Mesenteric fat pad (tissue), 1 donor: ENCODE results near the gene LIN28A. TPM values are rescaled to one million over a fixed set of nuclear protein-coding genes. Genes with fewer than 3 reads are reported as not detected.
"Not testable (repeated sequence)": the region's sequence is repeated elsewhere in the genome, so short reads cannot be mapped to it uniquely, and the experiment has no call there.

Source experiments
- DNase-seq: peaks from one replicate; pipeline ENCODE4 v3.0.0-alpha.2; 2020; ENCODE audit warnings: low spot score
- long read RNA-seq: library from polyadenylated mRNA; unstranded; transcript quantifications from one replicate; pipeline ENCODE4 v2.0.0, GENCODE V29; 2020
- total RNA-seq: library from RNA; stranded (reverse); fragmentation: NEBNext Ultra II Directional; extraction: Animal tissue kit (Norgen Biotek cat#: 25700); gene quantifications from one replicate; pipeline ENCODE4 v1.2.1, GENCODE V29; 2021
- donor health status: DM: yes; HTN: yes; CAD: no.

The LIN28A gene, protein sequence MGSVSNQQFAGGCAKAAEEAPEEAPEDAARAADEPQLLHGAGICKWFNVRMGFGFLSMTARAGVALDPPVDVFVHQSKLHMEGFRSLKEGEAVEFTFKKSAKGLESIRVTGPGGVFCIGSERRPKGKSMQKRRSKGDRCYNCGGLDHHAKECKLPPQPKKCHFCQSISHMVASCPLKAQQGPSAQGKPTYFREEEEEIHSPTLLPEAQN
- total RNA-seq = not detected
- long read RNA-seq = 0 reads

DNA sequence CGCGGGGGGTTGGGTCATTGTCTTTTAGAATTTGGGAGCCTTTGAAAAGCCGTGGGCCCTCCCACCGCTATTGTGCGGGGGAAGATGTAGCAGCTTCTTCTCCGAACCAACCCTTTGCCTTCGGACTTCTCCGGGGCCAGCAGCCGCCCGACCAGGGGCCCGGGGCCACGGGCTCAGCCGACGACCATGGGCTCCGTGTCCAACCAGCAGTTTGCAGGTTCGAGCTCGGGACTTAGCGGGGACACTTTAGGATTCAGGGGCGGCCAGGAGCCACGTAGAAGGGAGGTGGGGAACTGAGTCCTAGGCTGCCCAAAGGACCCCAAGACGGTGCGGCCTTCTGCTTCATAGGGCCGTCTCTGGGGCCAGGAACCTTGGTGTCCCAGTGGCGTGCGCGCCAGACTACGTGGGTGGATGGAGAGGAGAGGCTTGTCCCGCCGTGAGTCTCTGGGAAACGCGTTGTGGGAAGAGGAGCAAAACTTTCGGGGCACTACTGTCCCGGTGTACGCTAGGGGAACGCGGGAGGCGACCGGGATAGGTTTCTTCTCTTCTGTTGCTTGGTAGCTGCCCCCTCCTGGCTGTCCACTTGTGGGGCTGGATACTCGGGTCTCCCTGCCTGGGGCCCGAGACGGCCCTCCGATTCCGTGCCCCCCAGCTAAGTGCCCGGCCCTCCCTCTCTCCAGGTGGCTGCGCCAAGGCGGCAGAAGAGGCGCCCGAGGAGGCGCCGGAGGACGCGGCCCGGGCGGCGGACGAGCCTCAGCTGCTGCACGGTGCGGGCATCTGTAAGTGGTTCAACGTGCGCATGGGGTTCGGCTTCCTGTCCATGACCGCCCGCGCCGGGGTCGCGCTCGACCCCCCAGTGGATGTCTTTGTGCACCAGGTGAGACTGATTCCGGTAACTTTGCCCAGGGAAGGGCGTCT is at the start of gene LIN28A:
TSS of gene LIN28A (plus strand) at position 112 of the 918 bp plus-strand sequence. CDS start at position 187, 75 bp downstream.
- peak; percentile 67 for DNase-seq

DNA sequence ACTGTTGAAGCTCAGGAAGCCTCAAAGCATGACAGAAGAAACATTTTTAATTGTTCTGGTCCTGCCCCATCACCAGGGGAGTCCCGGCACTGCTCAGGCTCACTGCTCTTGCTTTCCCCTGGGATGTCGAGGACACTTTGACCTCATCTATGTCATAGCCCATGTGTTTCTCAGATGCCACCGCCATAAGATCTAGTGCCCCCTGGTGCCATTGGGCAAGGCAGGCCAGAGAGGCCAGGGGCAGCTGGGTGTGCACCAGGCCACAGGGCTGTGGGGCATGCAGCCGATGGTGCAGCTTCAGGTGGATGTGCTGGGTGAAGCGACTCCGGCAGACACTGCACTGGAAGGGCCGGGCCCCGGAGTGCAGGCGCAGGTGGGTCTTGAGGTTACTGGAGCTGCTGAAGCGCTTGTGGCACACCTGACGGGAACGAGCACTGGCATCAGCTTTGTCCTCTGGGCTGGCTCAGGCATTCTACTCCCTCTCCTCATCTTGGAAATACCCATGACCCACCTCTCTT is 49.0 kb upstream of the LIN28A start:
- DNase-seq = no peak

DNA sequence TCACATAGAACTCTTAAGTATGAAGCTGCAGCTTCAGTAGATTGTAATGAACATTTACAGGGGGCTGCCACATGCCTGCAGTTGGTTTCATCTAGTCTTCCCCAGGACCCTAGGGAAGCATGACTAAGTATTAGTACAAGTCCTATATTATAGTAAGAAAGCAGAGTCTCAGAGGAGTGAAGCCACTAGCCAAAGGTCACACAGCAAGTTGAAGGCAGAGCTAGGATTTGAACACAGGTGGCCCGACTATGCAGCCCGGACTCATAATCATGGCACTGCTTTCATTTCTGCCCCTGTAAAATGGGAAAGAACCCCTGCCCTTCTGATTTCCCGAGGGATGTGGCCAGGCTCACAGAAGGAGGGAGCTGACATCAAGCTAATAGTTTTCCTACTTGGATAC is 48.3 kb upstream of the LIN28A start:
- no peak for DNase-seq

DNA sequence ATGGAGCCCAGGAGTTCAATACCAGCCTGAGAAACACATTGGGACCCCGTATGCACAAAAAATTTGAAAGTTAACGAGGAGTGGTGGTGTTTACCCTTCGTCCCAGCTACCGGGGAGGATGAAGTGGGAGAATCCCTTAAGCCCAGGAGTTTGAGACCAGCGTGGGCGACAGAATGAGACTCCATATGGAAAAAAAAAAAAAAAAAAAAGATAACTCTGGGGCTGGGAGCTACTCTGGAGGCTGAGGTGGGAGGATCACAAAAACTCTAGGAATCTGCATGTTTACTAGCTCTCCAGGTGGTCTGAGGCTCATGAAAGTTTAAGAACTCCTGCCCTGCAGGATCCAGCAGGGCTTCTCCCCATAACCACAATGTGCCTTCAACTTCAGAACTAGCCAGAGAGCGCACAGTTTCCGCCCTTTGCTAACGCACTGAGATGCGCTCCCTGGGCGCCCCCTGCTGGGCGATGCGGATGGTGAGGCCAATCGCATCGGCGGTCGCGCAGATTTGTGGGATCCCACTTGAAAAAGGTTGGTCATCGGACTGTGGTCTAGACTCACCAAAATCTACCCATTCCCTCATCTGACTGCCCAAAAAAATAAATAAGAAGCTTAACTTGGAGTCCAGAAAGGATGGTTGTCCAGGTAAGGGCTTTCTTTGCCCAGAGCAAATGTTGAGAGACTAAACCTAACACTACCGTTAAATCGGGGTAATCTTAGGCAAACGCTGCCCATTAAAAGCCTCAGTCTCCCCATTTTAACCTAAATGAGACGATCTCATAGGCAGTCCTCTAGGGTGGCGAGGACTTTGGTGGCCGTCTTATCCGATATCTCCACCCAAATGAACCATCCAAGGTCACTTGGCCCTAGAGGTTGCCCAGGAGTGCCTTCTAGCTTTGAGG is 46.8 kb upstream of the LIN28A start:
- peak; percentile 94 for DNase-seq

DNA sequence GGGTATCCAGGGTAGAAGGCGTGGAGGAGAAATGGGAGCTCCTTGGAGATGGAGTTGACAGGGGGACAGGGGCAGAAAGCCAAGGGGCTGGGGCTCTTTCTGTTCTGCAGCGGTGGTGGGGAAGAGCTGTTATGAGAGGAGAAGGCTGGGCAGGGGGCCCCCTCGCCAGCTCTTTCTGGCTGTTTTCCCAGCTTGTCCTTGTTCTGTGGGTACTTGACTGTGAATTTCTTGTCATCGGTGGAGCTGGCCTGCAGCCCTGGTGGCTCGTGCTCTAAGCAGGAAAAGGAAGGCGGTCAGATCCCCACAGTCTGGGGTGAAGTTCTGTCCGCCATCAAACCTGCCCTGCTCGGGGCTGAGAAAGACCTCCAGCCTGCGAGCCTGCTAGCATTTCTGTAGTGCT is 45.7 kb upstream of the LIN28A start:
- DNase-seq = no peak

DNA sequence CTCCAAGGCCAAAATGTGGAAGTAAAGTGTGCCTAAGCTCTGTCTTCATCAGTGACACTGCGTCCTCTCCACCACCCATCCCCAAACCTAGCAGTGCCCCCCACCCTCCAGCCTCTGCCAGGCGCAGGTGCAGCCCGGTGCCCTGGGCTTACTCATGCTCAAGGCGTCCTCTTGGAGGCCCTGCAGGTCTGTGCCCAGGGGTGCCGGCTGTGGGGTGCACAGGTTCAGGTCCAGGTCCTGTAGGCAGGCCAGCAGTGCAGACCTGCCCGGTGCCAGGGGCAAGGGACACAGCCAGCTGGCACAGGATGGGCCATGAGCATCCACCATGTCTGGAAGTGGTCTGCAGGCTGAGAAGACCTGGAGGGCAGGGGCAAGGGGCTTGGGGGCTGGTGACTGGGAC is 43.2 kb upstream of the LIN28A start:
- DNase-seq = no peak

DNA sequence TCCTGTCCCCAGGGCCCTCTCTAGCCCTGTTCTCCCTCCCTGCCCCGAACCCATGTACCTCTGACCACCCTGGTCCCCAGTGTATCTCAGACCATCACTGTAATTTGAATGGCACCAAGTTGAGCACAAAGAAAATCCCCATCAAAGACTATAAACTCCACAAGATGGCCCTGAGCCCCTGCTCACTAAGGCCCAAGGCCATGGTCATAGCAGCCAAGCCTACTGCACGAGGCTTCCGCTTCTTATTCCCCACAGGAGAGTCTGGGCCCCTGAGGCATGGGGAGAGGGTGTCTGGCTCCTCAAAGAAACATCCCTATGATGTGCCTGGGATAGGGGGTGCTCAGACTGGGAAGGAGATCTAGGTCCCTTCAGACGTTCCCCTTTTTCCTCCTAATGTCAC is 42.6 kb upstream of the LIN28A start:
- no peak for DNase-seq

DNA sequence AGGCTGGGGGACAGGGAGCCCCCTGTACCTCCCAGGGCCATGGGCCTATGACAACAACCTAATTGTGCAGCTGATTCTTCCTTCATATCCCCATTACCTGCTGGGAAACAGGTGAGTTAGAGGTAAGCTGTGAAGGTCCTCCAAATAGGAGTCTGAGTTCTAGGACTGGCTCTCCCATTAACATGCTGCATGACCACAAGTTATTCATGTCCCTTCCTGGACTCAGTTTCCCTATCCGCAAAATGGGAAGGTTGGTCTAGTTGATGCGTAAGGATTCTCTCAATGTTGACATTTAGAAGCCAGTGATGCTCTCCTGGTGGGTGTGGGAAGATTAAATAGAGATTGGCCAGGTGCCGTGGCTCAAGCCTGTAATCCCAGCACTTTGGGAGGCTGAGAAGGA is 42.1 kb upstream of the LIN28A start:
- DNase-seq = no peak

DNA sequence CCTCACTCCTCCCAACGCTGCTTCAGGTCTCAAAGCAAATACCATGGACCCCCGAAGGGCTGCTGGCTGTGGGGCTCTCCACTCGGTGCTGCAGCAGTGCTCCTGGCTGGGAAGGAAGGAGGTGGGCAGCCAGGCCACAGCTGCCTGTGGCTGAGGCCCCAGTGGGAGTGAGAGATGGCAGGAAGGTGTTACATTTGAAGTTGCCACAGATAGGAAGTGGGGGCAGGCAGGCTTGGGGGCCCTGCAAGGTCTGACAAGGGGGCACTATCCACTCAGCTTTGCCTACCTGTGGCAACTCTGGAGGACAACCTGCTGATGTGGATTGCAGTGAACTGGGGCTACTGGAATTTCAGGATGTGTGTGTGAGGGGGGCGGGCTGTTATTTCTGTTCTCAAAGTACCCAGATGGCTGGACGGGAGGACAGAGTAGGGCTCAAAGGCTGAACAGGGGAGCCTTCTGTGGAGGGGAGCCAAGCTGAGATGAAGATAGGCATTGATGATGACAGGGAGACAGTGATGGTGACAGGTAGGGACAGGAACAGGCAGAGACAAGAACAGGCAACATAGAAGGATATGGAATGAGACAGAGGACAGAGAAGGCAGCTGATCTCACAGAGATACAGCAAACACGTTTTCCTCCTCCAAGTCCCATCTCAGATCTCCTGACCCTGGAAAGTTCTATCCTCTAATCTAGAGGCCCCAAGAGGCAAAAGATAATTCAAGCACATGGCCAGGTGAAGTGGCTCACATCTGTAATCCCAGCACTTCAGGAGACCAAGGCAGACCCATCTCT is 39.8 kb upstream of the LIN28A start:
- no peak for DNase-seq

DNA sequence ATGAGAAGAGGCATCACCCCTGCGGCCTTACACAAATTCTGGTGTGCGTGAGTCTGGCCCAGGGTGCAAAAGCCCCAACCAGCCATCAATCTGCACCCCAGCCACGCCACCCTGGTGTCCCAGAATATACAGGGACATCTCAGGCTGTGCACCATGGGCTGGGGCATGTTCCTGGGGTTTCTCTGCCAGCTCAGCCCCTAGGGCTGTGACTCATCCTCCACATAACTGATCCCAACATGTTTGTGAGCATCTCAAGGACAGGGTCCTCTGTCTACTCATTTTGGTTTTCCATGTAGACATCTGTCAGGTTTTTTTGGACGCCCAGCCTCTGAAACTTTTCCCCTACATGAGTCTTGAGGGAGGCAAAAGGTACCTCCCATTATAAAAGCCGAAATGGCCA is 38.6 kb upstream of the LIN28A start:
- no peak for DNase-seq

DNA sequence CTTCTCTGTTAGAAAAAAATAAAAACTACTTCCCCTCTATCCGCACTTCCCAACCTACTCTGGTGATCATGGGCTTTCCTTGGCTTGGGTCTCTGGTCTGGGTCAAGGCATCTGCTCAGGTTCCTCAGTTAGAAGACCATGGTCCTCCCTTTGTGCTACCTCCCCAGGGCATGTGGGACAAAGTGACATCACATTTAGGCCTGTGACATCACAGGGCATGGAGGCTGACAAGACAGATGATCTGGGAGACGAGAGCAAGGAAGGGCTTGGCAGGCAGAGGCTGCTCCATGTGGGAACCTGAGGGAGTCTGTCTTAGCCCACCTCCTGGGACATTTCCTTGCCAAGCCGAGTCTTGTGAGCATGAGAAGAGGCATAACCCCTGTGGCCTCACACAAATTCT is 38.0 kb upstream of the LIN28A start, which contains the start of gene ZNF683:
TSS of gene ZNF683 (minus strand) at position 140 of the 400 bp plus-strand sequence. CDS start 4,179 bp downstream, outside the sequence.
- DNase-seq = not testable (repeated sequence)

DNA sequence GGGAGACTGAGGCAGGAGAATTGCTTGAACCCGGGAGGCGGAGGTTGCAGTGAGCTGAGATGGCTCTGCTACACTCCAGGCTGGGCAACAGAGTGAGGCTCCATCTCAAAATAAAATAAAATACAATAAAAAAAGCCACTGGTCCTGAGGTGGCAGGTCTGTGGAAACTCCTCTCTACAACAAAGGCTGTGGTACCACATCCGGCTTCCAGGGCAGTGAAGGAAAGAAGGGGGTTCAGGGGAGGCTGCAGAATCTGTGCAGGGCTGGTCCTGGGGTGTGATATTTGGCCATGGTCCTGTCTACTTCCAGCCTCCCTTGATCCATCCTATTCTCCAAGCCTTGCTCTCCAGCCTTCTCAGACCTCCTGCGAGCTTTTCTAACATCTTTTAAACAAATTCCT is 37.3 kb upstream of the LIN28A start:
- DNase-seq = no peak

DNA sequence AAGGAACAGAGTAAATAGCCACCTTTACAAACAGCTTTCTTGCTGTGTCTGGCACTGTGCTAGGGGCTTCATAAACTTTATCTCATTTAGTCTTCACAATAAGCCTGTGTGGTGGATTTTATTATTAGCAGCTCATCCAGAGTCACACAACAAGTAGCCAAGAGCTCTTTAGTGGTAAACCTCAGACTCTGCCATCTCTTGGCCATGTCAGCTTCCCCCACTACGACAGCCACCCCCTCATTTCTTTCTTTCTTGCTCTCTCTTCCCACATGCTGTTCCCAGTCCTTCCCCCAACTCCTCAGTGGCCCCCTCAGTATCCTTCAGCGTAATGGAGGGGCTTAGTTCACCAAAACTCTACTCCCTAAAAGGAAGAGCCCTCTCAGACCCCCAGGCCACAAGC is 36.8 kb upstream of the LIN28A start:
- no peak for DNase-seq

DNA sequence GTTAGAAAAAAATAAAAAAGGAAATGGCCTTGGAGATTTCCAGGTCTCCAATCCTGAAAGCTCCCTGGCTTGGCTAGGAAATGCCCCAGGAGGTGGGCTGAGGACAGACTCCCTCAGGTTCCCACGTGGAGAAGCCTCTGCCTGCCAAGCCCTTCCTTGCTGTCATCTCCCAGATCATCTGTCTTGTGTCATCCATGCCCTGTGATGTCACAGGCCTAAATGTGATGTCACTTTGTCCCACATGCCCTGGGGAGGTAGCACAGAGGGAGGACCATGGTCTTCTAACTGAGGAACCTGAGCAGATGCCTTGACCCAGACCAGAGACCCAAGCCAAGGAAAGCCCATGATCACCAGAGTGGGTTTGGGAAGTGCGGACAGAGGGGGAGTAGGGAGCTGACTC is 36.3 kb upstream of the LIN28A start:
- not testable (repeated sequence) for DNase-seq

DNA sequence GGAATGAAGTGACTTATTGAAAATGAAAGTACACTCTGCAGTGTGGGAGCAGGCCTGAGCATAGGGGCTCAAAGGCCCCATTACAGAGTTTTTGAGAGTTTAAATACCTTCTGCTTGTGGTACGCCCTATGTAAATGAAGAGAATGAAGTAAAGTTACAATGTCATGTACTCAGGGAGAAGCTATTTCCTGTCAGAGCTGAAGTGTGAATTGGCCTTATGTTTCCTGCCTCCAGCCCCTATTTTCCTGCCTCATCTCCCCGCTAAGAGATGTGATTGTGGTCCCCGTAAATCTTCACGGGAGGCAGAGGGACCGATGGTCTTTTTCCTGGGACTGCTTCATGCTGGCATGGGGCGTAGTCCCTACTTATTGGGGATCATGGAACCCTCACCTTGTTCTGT is 35.5 kb upstream of the LIN28A start:
- no peak for DNase-seq

DNA sequence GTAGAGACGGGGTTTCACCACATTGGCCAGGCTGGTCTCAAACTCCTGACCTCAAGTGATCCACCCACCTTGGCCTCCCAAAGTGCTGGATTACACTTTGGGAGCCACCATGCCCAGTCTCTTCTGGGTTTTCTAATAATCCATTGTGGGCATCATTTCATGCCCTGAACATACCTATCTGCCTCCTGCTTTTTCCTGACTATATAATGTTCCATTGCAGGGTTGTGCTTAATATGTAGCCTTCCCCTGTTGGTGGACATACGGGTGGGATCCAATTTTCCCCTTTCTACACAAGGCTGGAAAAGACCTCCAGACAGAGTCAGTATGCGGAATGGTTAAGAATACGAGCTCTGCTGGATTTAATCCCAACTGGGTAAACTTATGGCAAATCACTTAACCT is 34.6 kb upstream of the LIN28A start:
- DNase-seq = no peak

DNA sequence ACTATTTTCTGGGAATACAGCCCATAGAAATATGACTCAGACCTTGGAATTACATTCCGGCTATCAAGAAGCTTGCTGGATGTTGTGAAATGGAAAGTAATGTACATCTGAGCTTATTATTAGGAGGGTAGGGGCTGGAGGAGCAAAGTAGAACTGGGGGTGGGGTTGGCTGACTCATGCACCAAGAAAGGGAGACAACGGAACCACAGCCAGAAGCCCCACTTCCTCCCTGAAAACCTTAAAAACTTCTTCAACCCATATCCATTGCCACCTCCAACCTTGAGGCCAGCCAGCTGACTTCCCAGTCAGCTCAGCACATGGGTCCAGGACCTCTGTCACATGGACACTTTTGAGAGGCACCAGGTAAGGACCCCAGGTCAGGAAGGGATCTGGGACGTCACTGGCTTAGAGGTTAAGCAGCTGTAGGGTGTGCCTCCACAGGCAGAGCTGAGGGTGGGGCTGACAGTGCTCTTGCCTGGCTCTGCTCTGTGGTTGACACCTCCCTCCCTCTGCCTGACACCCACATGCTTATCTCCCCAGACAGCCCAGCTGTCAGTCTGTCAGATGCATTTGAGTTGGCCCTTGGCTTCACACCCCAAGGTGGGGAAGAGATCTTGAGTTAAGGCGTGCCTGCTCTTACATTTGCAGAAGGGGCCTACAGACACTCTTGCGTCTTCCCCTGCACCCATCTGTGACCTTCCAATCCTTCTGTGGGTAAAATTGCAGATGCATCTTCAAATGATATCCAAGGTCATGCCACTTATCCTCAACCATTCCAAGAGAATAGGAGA is 32.3 kb upstream of the LIN28A start:
- no peak for DNase-seq

DNA sequence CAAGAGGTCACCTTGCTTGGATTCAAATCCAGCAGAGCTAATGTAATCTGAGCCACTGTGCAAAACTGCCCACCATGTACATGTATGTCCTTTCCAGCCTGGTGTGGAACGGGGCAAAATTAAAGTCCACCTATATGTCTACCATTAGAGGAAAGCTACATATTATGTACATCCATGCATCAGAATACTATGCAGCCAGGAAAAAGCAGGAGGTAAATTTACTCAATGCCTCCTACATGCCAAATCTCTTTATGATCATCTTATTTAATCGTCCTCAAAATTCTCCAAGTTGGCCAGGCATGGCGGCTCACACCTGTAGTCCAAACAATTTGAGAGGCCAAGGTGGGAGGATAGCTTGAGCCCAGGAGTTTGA is 31.8 kb upstream of the LIN28A start:
- no peak for DNase-seq

DNA sequence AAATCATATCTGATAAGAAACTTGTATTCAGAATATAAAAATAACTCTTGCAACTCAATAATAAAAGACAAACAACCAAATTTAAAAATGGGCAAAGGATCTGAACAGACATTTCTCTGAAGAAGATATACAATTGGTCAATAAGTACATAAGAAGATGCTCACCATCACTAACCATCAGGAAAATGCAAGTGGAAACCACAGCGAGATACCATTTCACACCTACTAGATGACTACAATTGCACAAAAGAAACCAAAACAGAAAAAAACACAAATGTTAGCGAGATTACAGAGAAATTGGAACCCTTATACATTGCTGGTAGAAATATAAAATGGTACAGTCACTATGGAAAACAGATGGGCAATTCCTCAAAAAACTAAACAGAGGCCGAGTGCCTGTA is 26.5 kb upstream of the LIN28A start:
- no peak for DNase-seq

DNA sequence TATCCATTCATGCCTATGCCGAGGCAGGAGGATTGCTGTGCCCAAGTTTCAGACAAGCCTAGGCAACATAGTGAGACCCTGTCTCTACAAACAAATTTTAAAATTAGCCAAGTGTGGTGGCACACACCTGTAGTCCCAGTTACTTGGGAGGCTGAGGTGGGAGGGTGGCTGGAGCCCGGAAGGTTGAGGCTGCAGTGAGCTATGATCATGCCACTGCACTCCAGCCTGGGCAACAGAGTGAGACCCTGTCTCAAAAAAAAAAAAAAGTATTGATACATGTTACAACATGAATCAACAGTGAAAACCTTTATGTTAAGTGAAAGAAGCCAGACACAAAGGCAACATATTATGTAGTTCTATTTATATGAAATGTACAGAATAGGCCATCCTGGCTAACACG is 25.6 kb upstream of the LIN28A start:
- DNase-seq = not testable (repeated sequence)
